GM18526 (cell line): Measurements from ENCODE around the gene THY1.

Experiments
- POLR2A ChIP-seq: IDR thresholded peaks from 3 replicates; pipeline ENCODE4 v1.6.1; 2011; ENCODE audit not compliant: insufficient read length; ENCODE audit errors: extremely low read depth

The THY1 gene

GRCh38 chr11:119446871-119447663 is 24.1 kb upstream of the THY1 start:
- TF ChIP-seq POLR2A: no peak

- TF ChIP-seq POLR2A: no peak
Measured at GRCh38 chr11:119446434-119446833, 23.5 kb upstream of the THY1 start.

DNA sequence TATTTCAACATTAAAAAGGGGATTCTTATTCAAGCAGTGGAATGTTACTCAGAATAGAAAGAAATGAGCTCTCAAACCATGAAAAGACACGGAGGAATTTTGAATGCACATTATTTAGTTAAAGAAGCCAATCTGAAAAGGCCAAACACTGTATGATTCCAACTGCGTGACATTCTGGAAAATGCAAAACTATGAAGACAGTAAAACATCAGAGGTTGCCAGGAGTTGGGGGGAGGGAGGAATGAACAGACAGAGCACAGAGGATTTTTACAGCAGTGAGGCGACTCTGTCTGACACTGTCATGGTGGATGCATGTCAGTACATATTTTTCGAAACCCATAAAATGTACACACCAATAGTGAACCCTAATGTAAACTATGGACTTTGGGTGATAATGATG is 22.9 kb upstream of the THY1 start:
- TF ChIP-seq POLR2A: no peak

- no peak for TF ChIP-seq POLR2A
Measured at GRCh38 chr11:119445379-119445778, 22.4 kb upstream of the THY1 start.

GRCh38 chr11:119441898-119442243 is 18.9 kb upstream of the THY1 start:
- TF ChIP-seq POLR2A: no peak

DNA sequence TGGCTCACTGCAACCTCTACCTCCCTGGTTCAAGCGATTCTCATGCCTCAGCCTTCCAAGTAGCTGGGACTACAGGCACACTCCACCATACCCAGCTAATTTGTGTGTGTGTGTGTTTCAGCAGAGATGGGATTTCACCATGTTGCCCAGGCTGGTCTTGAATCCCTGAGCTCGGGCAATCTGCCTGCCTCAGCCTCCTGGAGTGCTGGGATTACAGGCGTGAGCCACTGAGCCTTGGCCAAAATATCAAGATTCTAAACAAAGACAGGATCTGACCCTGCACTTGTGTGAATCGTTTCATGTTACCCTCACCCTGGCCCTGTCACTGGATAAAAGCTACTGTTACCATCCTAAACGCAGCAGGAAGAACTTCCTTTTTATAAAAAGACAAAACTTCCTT is 15.6 kb upstream of the THY1 start:
- TF ChIP-seq POLR2A: no peak

DNA sequence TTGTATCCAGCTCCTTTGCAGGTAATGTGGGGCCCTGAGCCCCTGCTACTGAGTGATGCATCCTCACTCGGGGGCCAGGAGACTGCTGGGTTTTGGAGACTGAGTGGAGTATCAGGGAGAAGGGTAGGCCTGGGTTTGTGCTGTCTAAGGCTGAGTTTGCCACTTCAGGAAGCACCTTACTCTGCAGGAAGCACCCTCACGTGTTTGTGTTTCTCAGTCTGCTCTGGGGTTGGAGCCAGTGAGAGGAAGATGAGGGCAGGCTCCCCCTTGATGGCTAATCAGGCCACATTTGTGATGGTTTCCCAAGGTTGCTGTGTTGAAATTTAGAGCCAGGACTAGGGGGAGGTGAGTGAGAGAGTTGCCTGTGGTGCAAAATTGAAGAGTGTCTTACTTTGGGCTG is 13.7 kb upstream of the THY1 start:
- no peak for TF ChIP-seq POLR2A

DNA sequence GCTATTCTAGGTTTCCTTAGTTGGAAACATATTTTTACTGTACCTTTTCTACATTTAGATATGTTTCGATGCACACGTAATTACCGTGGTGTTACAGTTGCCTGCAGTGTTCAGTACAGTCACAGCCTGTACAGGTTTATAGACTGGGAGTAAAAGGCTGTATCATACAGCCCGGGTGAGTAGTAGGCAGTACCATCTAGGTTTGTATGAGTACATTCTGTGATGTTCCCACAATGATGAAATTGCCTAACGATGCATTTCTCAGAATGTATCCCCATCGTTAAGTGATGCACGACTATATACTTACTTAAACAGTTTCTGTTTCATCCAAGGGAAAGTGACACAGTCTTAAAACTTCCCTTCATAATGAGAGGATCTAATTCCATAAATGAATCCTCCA is 13.1 kb upstream of the THY1 start:
- no peak for TF ChIP-seq POLR2A

- TF ChIP-seq POLR2A: no peak
Measured at GRCh38 chr11:119434591-119435330, 11.8 kb upstream of the THY1 start.

GRCh38 chr11:119433358-119433725 is 10.4 kb upstream of the THY1 start:
- TF ChIP-seq POLR2A: no peak

- no peak for TF ChIP-seq POLR2A
Measured at GRCh38 chr11:119432484-119433357, 9.7 kb upstream of the THY1 start.

- TF ChIP-seq POLR2A: no peak
Measured at GRCh38 chr11:119431523-119431922, 8.6 kb upstream of the THY1 start.

GRCh38 chr11:119427279-119427678 is 4.3 kb upstream of the THY1 start:
- no peak for TF ChIP-seq POLR2A

- TF ChIP-seq POLR2A: no peak
Measured at GRCh38 chr11:119426142-119426541, 3.2 kb upstream of the THY1 start.

DNA sequence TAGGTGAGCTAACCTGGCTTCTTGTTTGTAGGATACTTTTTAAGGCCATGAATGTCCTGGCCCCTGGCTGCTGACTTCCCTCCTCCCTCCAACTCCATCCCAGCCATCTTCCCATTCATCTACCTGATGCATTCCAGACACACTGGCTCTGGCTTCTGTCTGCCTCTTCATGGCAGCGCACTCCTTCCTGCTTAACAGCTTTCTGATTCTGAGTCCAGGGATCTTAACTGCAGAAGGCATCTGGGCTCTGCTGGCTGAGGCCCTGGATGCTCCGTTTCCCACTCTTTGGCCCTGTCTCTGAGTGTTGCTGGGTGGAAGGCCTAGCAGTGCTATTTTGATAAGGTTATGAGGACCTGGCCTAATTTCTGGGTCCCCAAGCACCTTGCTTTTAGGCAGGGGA is 1.8 kb upstream of the THY1 start:
- TF ChIP-seq POLR2A: no peak

GRCh38 chr11:119424276-119424675 is 1.3 kb upstream of the THY1 start:
- no peak for TF ChIP-seq POLR2A
